Measurements from ENCODE around the gene ADSS2. TPM values are rescaled to one million over a fixed set of nuclear protein-coding genes. Genes with fewer than 3 reads are reported as not detected.

Gene ADSS2
- total RNA-seq, 1 donor = 70.0 TPM

- no peak overlapping the region for H3K4me3 ChIP-seq (ENCODE audit: low read depth, low read length)
- peak; percentile 51 for DNase-seq (ENCODE audit: low read depth)
- TF ChIP-seq CTCF (IDR thresholded peaks at IDR 0.05; ENCODE audit: insufficient read depth, low read depth, low read length) = no peak
These were observed 16.0 kb downstream of the ADSS2 start for GRCh38 chr1:244435562-244436205.

- H3K4me3 ChIP-seq (ENCODE audit: low read depth, low read length) = no peak overlapping the region
- TF ChIP-seq CTCF (IDR thresholded peaks at IDR 0.05; ENCODE audit: insufficient read depth, low read depth, low read length) = no peak
- DNase-seq (ENCODE audit: low read depth) = no peak
These were observed 20.5 kb downstream of the ADSS2 start for GRCh38 chr1:244431166-244431565.

DNA sequence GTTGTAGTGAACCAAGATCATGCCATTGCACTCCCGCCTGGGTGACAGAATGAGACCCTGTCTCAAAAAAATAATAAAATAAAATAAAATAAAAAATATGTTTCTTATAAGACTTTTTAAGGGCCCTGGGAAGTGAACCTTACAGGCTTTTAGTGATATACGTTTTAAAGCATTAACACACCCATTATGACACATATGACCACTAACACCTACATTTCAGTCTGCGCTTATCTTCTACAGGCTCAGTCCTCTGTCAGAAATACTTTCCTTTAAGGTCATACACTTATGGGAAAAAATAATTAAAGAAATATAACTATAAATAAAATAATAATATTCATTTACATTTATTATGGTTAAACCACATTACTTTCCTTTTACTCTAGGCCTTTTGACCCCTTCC lies 21.9 kb downstream of the ADSS2 start:
- no peak overlapping the region for H3K4me3 ChIP-seq (ENCODE audit: low read depth, low read length)
- no peak for TF ChIP-seq CTCF (IDR thresholded peaks at IDR 0.05; ENCODE audit: insufficient read depth, low read depth, low read length)
- DNase-seq (ENCODE audit: low read depth) = no peak

GRCh38 chr1:244427647-244428046 lies 24.1 kb downstream of the ADSS2 start:
- DNase-seq (ENCODE audit: low read depth) = no peak
- no peak overlapping the region for H3K4me3 ChIP-seq (ENCODE audit: low read depth, low read length)
- TF ChIP-seq CTCF (IDR thresholded peaks at IDR 0.05; ENCODE audit: insufficient read depth, low read depth, low read length) = no peak

DNA sequence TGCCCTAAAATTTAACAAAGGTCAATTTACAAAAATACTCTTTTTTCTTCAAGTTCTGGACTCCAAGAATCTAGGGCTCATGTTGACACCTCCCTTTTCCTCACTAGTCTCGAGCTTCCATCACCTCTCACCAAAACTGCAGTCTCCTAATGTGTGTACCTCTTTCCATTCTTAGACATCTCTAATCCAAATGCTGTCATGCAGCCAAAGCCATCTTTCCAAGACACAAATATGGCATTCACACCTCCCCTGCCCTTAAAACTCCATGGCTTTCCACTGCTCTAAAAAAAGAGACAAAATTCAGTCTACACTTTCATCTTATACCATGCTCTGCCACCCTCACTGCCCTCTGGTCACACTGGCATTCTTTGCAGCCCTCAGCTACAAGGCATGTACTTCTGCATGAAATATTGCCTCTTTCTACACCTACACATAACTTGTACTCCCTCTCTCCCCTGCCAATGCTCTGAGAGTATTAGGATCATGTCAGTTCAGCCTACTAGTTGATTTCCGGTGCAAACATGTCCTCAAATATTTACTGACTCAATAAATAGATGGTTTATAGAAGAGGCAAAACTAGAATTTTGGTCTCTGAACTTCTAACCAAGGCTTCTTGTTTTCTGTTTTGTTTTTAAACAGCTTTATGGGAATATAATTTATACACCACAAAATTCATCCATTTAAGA lies 26.9 kb downstream of the ADSS2 start:
- no peak overlapping the region for H3K4me3 ChIP-seq (ENCODE audit: low read depth, low read length)
- no peak for TF ChIP-seq CTCF (IDR thresholded peaks at IDR 0.05; ENCODE audit: insufficient read depth, low read depth, low read length)
- no peak for DNase-seq (ENCODE audit: low read depth)

DNA sequence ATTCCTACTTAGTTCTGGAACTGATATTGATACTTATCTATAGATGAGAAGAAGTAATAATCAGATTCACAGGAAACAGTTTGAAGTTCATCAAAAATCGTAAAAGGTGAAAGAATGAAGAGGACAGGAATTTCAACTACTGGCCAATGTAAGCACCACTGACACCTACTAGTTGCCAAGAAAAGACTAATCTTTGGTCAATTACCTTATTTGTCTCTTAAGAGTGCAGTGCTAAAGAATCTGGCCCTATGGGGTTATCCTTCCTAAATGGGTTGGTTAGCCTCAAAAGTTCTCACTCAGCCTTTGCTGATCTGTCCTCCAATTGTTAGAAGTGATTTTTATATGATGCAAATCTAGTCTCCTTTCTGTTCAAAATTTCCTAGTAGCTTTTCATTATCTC lies 29.5 kb downstream of the ADSS2 start:
- no peak for TF ChIP-seq CTCF (IDR thresholded peaks at IDR 0.05; ENCODE audit: insufficient read depth, low read depth, low read length)
- H3K4me3 ChIP-seq (ENCODE audit: low read depth, low read length) = no peak overlapping the region
- DNase-seq (ENCODE audit: low read depth) = no peak

Measured in fibroblast of villous mesenchyme (primary cell).